SJSA1 (cell line): ENCODE data around the gene CHD2. TPM values are rescaled to one million over a fixed set of nuclear protein-coding genes. Genes with fewer than 3 reads are reported as not detected.

Experiments used
- DNase-seq, 2 experiments: peaks; one replicate each; pipeline ENCODE4 v3.0.0-alpha.2; 2015 to 2020; ENCODE audit warnings: low spot score in 2 of 2, low read depth in 1 of 2
- H3K27ac ChIP-seq: fragments of 250-450 bp; sonication (Bioruptor Pico); 2 replicates; pipeline ENCODE4 v1.5.1; 2020; ENCODE audit warnings: mild to moderate bottlenecking, moderate library complexity
- H3K27me3 ChIP-seq: fragments of 250-450 bp; sonication (Bioruptor Pico); replicated peaks from 2 replicates; pipeline ENCODE4 v1.5.1; 2020; ENCODE audit warnings: mild to moderate bottlenecking, moderate library complexity
- H3K36me3 ChIP-seq: fragments of 250-450 bp; sonication (Bioruptor Pico); 2 replicates; pipeline ENCODE4 v1.5.1; 2020; ENCODE audit warnings: mild to moderate bottlenecking
- H3K4me1 ChIP-seq: fragments of 250-450 bp; sonication (Bioruptor Pico); replicated peaks from 2 replicates; pipeline ENCODE4 v1.6.1; 2021; ENCODE audit warnings: mild to moderate bottlenecking
- H3K4me3 ChIP-seq: fragments of 250-450 bp; sonication (Bioruptor Pico); 2 replicates; pipeline ENCODE4 v1.5.1; 2020; ENCODE audit warnings: mild to moderate bottlenecking
- H3K9me3 ChIP-seq: fragments of 250-450 bp; sonication (Bioruptor Pico); replicated peaks from 2 replicates; pipeline ENCODE4 v1.5.1; 2020; ENCODE audit warnings: mild to moderate bottlenecking
- total RNA-seq: library from RNA; depleted of rRNA; stranded (reverse); fragments of >200 nt; shearing (Covaris generic); gene quantifications from 2 replicates; pipeline ENCODE4 v1.2.3, GENCODE V29; 2014

Gene CHD2
- total RNA-seq, 1 experiment from 2014 or later: 37.6 TPM

- H3K27me3 ChIP-seq: no peaks in the 10 kb centered on the region
- H3K9me3 ChIP-seq: no peaks in the 10 kb centered on the region
- no peak overlapping the region for H3K4me3 ChIP-seq
- H3K36me3 ChIP-seq: peaks cover 87% of the 10 kb centered on the region
- DNase-seq: no peak
- H3K27ac ChIP-seq: no peak overlapping the region
- no peaks in the 10 kb centered on the region for H3K4me1 ChIP-seq
Measured at GRCh38 chr15:92936138-92936537, 36.0 kb downstream of the CHD2 start.

- H3K4me3 ChIP-seq: no peak overlapping the region
- H3K27ac ChIP-seq: no peak overlapping the region
- no peaks in the 10 kb centered on the region for H3K27me3 ChIP-seq
- no peak for DNase-seq
- no peaks in the 10 kb centered on the region for H3K9me3 ChIP-seq
- H3K36me3 ChIP-seq: peaks cover 89% of the 10 kb centered on the region
- no peaks in the 10 kb centered on the region for H3K4me1 ChIP-seq
Measured at GRCh38 chr15:92936693-92937092, 36.6 kb downstream of the CHD2 start.

GRCh38 chr15:92937901-92938300 is 37.8 kb downstream of the CHD2 start:
- H3K36me3 ChIP-seq: peaks cover 95% of the 10 kb centered on the region

GRCh38 chr15:92938387-92938786 is 38.3 kb downstream of the CHD2 start:
- no peak overlapping the region for H3K27ac ChIP-seq
- peaks cover 95% of the 10 kb centered on the region for H3K36me3 ChIP-seq
- no peak for DNase-seq
- H3K4me3 ChIP-seq: no peak overlapping the region
- no peaks in the 10 kb centered on the region for H3K4me1 ChIP-seq
- no peaks in the 10 kb centered on the region for H3K9me3 ChIP-seq
- no peaks in the 10 kb centered on the region for H3K27me3 ChIP-seq

More at GRCh38 chr15:92937901-92938300, 37.8 kb downstream of the CHD2 start:
- no peak overlapping the region for H3K27ac ChIP-seq
- H3K27me3 ChIP-seq: no peaks in the 10 kb centered on the region
- no peaks in the 10 kb centered on the region for H3K9me3 ChIP-seq
- no peak for DNase-seq
- no peak overlapping the region for H3K4me3 ChIP-seq
- H3K4me1 ChIP-seq: no peaks in the 10 kb centered on the region

- H3K27me3 ChIP-seq: no peaks in the 10 kb centered on the region
- peaks cover 96% of the 10 kb centered on the region for H3K36me3 ChIP-seq
- H3K4me1 ChIP-seq: no peaks in the 10 kb centered on the region
- no peak overlapping the region for H3K27ac ChIP-seq
- no peak for DNase-seq
- no peaks in the 10 kb centered on the region for H3K9me3 ChIP-seq
- H3K4me3 ChIP-seq: no peak overlapping the region
Measured at GRCh38 chr15:92941668-92942067, 41.5 kb downstream of the CHD2 start.

GRCh38 chr15:92942706-92943105 is 42.6 kb downstream of the CHD2 start:
- no peak for DNase-seq
- Histone ChIP-seq H3K9me3 (0 out of 2 replicates have a peak, but pooled peaks cover 7% of the 10 kb centered on the region), H3K4me1 (no peaks in the 10 kb centered on the region), H3K27ac (no peak overlapping the region), H3K4me3 (no peak overlapping the region), H3K27me3 (no peaks in the 10 kb centered on the region), H3K36me3 (peaks cover 96% of the 10 kb centered on the region)

- DNase-seq: no peak
- Histone ChIP-seq H3K4me1 (no peaks in the 10 kb centered on the region), H3K4me3 (no peak overlapping the region), H3K27me3 (no peaks in the 10 kb centered on the region), H3K27ac (no peak overlapping the region), H3K36me3 (peaks cover 96% of the 10 kb centered on the region), H3K9me3 (peaks cover 14% of the 10 kb centered on the region)
Measured at GRCh38 chr15:92943581-92943980, 43.5 kb downstream of the CHD2 start.

GRCh38 chr15:92944946-92945521 is 44.9 kb downstream of the CHD2 start:
- no peak for DNase-seq
- Histone ChIP-seq H3K36me3 (peaks cover 96% of the 10 kb centered on the region), H3K4me1 (no peaks in the 10 kb centered on the region), H3K27ac (no peak overlapping the region), H3K27me3 (no peaks in the 10 kb centered on the region), H3K9me3 (peaks cover 26% of the 10 kb centered on the region), H3K4me3 (no peak overlapping the region)

GRCh38 chr15:92947071-92947730 is 47.1 kb downstream of the CHD2 start:
- H3K9me3 ChIP-seq: peaks cover 26% of the 10 kb centered on the region
- H3K4me3 ChIP-seq: no peak overlapping the region
- no peaks in the 10 kb centered on the region for H3K4me1 ChIP-seq
- peaks cover 100% of the 10 kb centered on the region for H3K36me3 ChIP-seq
- no peak overlapping the region for H3K27ac ChIP-seq
- H3K27me3 ChIP-seq: no peaks in the 10 kb centered on the region
- DNase-seq: no peak

GRCh38 chr15:92949604-92950249 is 49.6 kb downstream of the CHD2 start:
- Histone ChIP-seq H3K27me3 (no peaks in the 10 kb centered on the region), H3K36me3 (peaks cover 99% of the 10 kb centered on the region), H3K9me3 (peaks cover 26% of the 10 kb centered on the region), H3K27ac (no peak overlapping the region), H3K4me1 (no peaks in the 10 kb centered on the region), H3K4me3 (no peak overlapping the region)
- DNase-seq: no peak

- peaks cover 26% of the 10 kb centered on the region for H3K9me3 ChIP-seq
- no peaks in the 10 kb centered on the region for H3K4me1 ChIP-seq
- H3K36me3 ChIP-seq: peaks cover 99% of the 10 kb centered on the region
- no peak overlapping the region for H3K27ac ChIP-seq
- H3K4me3 ChIP-seq: no peak overlapping the region
- no peak for DNase-seq
- H3K27me3 ChIP-seq: no peaks in the 10 kb centered on the region
Measured at GRCh38 chr15:92951800-92952457, 51.8 kb downstream of the CHD2 start.

GRCh38 chr15:92952458-92952850 is 52.3 kb downstream of the CHD2 start:
- Histone ChIP-seq H3K36me3 (peaks cover 98% of the 10 kb centered on the region), H3K27me3 (no peaks in the 10 kb centered on the region), H3K9me3 (peaks cover 22% of the 10 kb centered on the region), H3K4me3 (no peak overlapping the region), H3K4me1 (no peaks in the 10 kb centered on the region), H3K27ac (no peak overlapping the region)
- DNase-seq: no peak

GRCh38 chr15:92953566-92953965 is 53.4 kb downstream of the CHD2 start:
- DNase-seq: no peak
- peaks cover 96% of the 10 kb centered on the region for H3K36me3 ChIP-seq
- no peaks in the 10 kb centered on the region for H3K27me3 ChIP-seq
- H3K4me3 ChIP-seq: no peak overlapping the region
- H3K4me1 ChIP-seq: no peaks in the 10 kb centered on the region
- H3K27ac ChIP-seq: no peak overlapping the region
- H3K9me3 ChIP-seq: peaks cover 12% of the 10 kb centered on the region

- H3K27me3 ChIP-seq: no peaks in the 10 kb centered on the region
- DNase-seq: no peak
- H3K27ac ChIP-seq: no peak overlapping the region
- no peaks in the 10 kb centered on the region for H3K4me1 ChIP-seq
- H3K36me3 ChIP-seq: peaks cover 96% of the 10 kb centered on the region
- no peak overlapping the region for H3K4me3 ChIP-seq
- H3K9me3 ChIP-seq: peaks cover 8% of the 10 kb centered on the region
Measured at GRCh38 chr15:92954002-92954401, 53.9 kb downstream of the CHD2 start.
